ENCODE measurements around the gene LAMP1.
"Not testable (repeated sequence)": the region's sequence is repeated elsewhere in the genome, so short reads cannot be mapped to it uniquely, and the experiment has no call there.

Gene LAMP1

GRCh38 chr13:113329656-113330312 is 32.7 kb downstream of the LAMP1 start:
- DNase-seq: no peak

DNA sequence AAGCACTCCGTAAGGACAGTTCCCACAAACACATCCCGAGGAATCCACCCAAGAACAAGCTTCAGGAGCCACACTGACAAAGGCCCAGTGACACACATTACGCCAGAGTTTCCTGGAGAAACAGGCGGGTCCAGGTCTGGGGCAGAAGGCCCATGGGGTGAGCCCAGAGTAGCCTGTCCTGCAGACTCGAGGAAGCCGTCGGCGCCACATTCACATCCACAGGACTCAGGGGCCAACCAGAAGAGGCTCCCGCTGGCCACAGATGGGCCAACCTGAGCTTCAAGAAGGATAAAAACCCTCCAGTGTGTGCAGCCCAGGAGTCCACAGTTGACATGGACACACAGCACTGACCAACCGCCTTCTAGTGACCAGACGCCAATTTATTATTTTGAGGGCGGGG is 35.6 kb downstream of the LAMP1 start:
- DNase-seq: no peak

GRCh38 chr13:113333076-113333475 is 36.0 kb downstream of the LAMP1 start:
- DNase-seq: no peak

DNA sequence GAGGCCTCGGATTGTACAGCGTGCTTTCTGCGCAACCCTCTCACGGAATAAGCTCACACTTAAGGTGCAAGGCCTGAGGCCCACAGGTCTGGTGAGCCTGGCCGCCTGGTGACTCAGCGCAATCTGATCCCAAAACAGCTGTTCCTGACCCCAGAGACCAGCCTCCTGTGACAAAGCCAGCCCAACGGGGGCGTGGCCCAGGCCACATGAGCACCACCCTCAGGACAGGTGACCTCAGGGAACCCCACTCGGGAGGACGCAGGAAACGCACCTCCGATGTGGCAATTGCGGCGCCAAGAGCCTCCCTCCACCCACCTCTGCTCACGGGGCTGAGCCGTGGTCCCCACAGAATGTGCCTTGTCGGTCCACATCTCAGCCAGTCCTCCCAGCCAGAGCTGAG is 40.5 kb downstream of the LAMP1 start:
- no peak for DNase-seq

GRCh38 chr13:113337976-113338375 is 40.9 kb downstream of the LAMP1 start:
- no peak for DNase-seq

GRCh38 chr13:113338451-113338850 is 41.4 kb downstream of the LAMP1 start:
- DNase-seq: no peak

DNA sequence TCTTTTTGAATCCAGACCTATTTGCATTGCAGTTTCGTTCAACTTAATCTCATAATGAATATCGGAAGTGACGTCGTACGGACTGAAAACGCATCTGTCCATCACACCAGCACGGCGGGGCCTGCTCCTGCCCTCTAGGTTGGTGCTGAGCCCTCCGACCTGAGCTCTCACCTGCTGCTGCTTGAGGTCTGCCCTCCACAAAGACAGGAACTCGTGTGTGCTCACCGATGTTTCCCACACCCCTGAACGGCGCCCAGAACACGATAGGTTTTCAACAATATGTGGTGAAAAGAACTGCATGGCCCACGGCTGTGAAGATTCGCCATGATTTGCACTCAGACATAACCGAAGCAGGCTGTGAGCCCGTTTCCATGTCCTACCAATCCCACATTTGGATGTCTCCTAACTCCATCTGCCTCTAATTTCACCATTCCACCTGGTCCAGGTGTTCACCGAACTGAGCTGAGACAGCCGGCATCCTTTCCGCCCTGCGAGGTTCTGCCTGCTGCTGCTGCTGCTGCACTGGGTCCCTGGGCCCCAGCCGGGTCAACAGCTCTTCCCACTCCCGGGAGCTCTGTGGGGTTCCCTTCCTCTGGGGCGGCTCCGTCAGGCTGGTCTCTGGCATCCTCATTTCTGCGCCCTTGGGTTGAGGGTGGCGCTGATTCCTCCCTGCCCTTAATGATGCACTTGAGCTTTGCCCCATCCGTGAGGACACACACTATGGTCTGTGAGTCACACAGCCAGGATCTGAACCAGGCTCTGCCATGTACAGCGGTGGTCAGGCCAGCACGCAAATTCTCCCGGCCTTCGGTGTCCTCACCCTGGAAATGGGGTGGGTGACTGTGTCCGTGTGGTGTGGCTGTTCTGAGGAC is 46.0 kb downstream of the LAMP1 start:
- DNase-seq: no peak

DNA sequence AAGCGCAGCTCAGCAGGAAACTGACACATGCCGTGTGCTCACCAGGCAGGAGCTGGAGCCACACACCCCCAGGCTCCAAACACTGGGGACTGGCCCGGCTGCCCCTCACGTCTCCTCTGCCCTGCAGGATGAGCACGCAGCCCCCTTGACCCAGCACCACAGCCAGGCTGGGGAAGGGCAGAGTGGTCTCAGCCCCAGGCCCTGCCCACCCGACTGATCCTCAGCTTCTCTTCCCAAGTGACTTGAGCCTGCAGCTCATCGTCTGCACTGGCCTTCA is 46.6 kb downstream of the LAMP1 start:
- no peak for DNase-seq

DNA sequence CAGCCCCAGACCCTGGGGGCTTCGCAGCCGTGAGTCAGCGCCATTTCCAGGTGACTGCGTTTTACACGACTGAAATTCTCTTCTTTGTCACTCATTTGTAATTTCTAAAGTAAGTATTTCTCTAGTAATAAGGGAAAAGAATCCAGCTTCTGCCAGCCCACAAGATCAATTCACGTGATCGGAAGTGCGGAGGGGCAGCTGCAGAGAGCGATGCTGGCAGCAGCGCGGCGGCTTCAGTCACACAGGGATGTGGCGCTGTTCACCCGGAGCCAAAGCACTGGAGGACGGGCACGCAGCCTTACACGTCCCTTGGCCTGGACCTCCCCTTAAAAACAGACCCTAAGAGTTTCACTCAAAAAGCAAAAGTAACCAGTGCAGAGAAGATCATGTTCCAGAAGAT is 48.4 kb downstream of the LAMP1 start:
- DNase-seq: no peak

GRCh38 chr13:113347736-113348225 is 50.7 kb downstream of the LAMP1 start:
- DNase-seq: not testable (repeated sequence)

DNA sequence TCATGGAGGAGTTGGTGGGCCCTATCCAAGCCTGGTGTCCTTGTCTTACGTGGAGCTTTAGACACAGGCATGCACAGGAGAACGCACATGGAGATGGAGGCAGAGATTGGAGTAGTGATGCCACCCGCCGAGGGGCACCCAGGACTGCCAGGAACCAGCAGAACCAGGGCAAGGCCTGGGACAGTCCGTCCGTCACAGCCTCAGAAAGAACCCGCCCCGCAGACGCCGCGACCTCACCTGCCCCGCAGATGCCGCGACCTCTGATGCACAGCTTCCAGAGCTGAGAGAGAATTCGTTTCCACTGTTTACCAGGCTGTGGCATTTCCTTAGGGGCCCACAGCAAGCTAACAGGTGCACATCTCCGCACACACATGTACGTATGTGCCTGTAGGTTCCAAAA is 51.6 kb downstream of the LAMP1 start:
- DNase-seq: no peak

DNA sequence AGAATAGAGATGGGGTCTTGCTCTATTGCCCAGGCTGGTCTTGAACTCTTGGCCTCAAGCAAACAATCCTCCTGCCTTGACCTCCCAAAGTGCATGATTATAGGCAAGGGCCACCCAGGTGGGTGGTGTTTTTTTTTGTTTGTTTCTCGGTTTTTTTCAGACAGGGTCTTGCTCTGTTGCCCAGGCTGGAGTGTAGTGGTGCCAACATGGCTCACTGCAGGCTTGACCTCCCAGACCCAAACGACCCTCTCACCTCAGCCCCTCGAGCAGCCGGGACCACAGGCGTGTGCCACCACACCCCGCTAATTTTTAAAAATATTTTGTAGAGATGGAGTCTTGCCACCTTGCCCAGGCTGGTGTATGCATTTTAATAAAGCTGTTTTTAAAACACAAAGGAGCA is 52.0 kb downstream of the LAMP1 start:
- DNase-seq: no peak

- no peak for DNase-seq
These were observed 52.5 kb downstream of the LAMP1 start for GRCh38 chr13:113349491-113349890.

GRCh38 chr13:113350065-113350937 is 53.3 kb downstream of the LAMP1 start:
- no peak for DNase-seq

DNA sequence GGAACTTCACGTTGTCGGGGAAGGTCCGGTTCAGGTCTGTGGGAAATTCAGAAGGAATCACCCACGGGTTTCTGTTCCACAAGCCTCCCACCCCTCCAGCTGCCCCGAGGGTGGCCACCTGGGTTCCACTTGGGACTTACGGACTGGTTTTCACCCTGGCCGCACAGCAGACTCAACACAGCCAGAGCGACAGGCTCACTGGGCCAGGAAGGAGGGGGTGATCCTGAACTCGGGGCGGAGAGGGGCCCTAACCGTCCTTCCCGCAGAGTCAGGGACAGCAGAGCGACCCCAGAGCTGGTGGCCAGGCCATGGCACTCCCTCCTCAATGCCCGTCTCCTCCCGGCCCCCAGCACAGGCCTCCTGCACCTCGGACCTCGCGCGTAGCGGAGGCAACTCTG is 53.9 kb downstream of the LAMP1 start:
- no peak for DNase-seq

GRCh38 chr13:113351514-113352026 is 54.5 kb downstream of the LAMP1 start:
- DNase-seq: no peak

- no peak for DNase-seq
These were observed 56.2 kb downstream of the LAMP1 start for GRCh38 chr13:113353254-113353653.

DNA sequence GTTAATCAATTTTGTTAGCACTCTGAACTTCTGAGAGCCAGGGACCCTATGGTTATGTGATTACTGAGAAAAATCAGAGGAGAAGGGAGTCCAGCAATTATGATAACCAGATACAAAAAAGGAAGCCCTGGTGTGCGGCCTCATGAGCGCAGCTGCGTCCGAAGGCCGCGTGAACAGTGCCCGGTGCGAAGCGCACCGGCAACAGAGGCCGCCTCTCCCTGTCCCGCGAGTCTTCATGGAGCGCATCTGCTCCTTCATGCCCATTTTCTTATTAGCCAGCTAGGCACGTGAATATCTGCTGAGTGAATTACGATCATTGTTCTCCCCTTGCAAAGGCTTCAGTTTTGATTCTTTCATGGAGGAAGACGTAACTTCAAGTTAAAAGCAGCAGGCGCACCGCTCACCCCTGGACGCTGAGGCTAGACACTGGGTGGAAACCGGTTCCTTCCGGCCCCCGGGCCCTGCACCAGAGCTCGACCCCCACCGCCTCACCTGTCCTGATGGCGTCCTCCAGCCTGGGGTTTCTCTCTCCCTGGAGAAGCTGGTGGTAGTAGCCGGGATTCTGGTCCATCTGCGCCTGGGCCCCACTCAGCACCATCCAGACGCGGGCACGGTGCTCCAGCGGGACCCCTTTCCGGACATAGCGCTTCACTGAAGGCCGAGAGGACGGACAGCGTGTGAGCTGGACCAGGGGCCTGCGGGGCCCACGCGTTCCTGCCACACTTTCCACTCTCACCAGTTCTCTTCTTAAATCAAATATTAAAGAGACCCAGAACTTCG is 58.0 kb downstream of the LAMP1 start:
- no peak for DNase-seq

DNA sequence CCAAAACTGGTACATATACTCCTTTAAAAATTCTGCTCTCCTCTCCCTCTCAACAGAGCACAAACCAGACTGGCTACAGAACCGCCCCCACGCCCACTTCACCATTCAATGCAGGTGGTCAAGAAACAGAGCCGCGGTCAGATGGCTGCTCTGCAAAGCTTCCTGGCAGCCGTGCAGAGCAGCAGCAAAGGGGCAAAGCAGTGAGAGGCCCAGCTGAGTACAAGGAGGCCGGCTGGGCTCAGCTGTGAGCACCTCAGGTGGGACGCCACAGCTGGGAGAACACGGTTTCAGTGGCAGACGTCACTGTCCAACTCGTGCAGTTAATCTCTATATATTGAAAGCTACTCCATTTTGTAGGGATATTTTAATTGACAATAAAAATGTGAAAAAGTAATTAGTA is 58.6 kb downstream of the LAMP1 start:
- no peak for DNase-seq

- no peak for DNase-seq
These were observed 59.6 kb downstream of the LAMP1 start for GRCh38 chr13:113356596-113356995.

GRCh38 chr13:113357529-113357928 is 60.5 kb downstream of the LAMP1 start:
- DNase-seq: no peak

DNA sequence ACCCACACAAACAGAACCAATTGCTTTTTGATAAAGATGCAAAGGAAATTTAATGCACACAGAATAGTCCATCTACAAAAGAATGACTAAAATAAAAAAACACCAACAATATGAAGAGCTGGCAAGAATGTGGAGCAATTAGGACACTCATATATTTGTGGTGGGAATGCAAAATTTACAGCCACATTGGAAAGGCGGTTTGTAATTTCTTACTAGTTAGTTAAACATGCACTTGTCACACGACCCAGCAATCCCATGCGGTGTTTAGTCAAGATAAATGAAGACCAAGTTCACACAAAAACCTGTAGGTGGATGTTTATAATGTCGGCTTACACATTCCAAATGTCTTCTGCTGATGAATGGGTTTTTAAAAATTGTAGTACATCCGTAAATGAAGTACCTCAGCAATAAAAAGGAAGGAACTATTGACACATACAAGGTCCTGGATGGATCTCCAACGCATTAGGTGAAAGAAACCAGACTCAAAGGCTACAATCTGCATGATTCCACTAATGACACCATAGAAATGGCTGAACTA is 61.7 kb downstream of the LAMP1 start:
- DNase-seq: no peak
